Adrenal gland (tissue), 12 donors: ENCODE measurements around the gene CASQ1. TPM values are rescaled to one million over a fixed set of nuclear protein-coding genes. Genes with fewer than 3 reads are reported as not detected.

Experiments
- DNase-seq, 7 donors: peaks; one replicate each; pipeline ENCODE4 v3.0.0-alpha.2; 2019 to 2020
- H3K27ac ChIP-seq, 5 donors: fragments of 200-600 bp; sonication (generic) in 4 of 5; 1 replicate in 3 of 5; 2 replicates in 2 of 5; pipeline versions ENCODE4 v1.5.1 to v1.8.0; 2016 to 2020; ENCODE audit warnings: mild to moderate bottlenecking in 1 of 5
- H3K27me3 ChIP-seq: fragments of 200-600 bp; 2 replicates; pipeline ENCODE4 v1.8.0; 2021
- H3K36me3 ChIP-seq, 2 donors: fragments of 200-600 bp; replicated peaks in 1 of 2; 1 replicate in 1 of 2; 2 replicates in 1 of 2; pipeline versions ENCODE4 v1.5.1 to v1.8.0; 2018 to 2022
- H3K4me1 ChIP-seq, 2 donors: fragments of 200-600 bp; replicated peaks in 1 of 2; 1 replicate in 1 of 2; 2 replicates in 1 of 2; pipeline versions ENCODE4 v1.5.1 to v1.8.0; 2018 to 2021
- H3K4me3 ChIP-seq, 4 donors: fragments of 200-600 bp; sonication (generic) in 3 of 4; one replicate each; pipeline ENCODE4 v1.5.1; 2016 to 2018
- H3K9me3 ChIP-seq, 3 donors: fragments of 200-600 bp; sonication (generic) in 1 of 3; replicated peaks in 1 of 3; 1 replicate in 2 of 3; 2 replicates in 1 of 3; pipeline versions ENCODE4 v1.5.1 to v1.8.0; 2016 to 2021
- POLR2A ChIP-seq, 2 donors: fragments of 450-650 bp; IDR thresholded peaks; one replicate each; pipeline ENCODE4 v1.6.1; 2017; ENCODE audit warnings: antibody characterized with exemption in 2 of 2, mild to moderate bottlenecking in 2 of 2, moderate library complexity in 1 of 2
- WGBS, 4 donors: extraction: QIAGEN DNeasy Blood & Tissue Kit in 2 of 4; methylation state at CpG; one replicate each; pipeline versions ENCODE4 v1.1.5 to v1.1.7; 2013 to 2017; 5-methylcytosine and 5-hydroxymethylcytosine counted together
- intact Hi-C, 2 donors: fragments of 100-400 bp; cut with DNase I; formaldehyde crosslinking; loops; one replicate each; pipeline versions ENCODE4 v1.14.1 to v1.15.0; 2022 to 2023
- polyA plus RNA-seq, 3 donors: library from polyadenylated mRNA; stranded (reverse); fragments of 200-250 nt in 2 of 3; fragments of 350-450 nt in 1 of 3; fragmentation: Illumina TruSeq in 1 of 3; extraction: RNeasy Lipid Tissue Mini Kit (QIAGEN cat#74804) in 1 of 3; gene quantifications; one replicate each; pipeline ENCODE4 v1.2.3, GENCODE V29; 2013 to 2014
- total RNA-seq, 9 donors: library from RNA; depleted of rRNA in 4 of 9; stranded (reverse); fragments of >200 nt in 4 of 9; fragments of 120-200 nt in 1 of 9; fragmentation: NEBNext Ultra II Directional in 1 of 9; extraction: Animal tissue kit (Norgen Biotek cat#: 25700) in 1 of 9; gene quantifications; one replicate each; pipeline versions ENCODE4 v1.1.0 to v1.2.4, GENCODE V29; 2013 to 2023
- TF ChIP-seq, protein P1 (sequence below), 6 experiments: fragments of 450-650 bp in 4 of 6; fragments of 200-600 bp in 2 of 6; sonication (generic) in 1 of 6; IDR thresholded peaks; 1 replicate in 5 of 6; 2 replicates in 1 of 6; pipeline versions ENCODE4 v1.5.1 to v1.8.0; 2016 to 2021; ENCODE audit warnings: antibody characterized with exemption in 6 of 6, mild to moderate bottlenecking in 2 of 6, moderate library complexity in 1 of 6
- donor health status: healthy with polysubstance abuse.
- donor health status: Bipolar disorder and iron deficiency.
- donor health status: DM: yes; HTN: yes; CAD: no.
- donor health status: DM: no; HTN: no; CAD: no.
- donor health status: DM: no; HTN: no; CAD: no.
- donor health status: DM: yes; HTN: yes; CAD: no.

CASQ1 gene
- total and polyA plus RNA-seq, 12 donors, result 0.11 to 1.6 (median 0.17) TPM; not detected in 7

DNA sequence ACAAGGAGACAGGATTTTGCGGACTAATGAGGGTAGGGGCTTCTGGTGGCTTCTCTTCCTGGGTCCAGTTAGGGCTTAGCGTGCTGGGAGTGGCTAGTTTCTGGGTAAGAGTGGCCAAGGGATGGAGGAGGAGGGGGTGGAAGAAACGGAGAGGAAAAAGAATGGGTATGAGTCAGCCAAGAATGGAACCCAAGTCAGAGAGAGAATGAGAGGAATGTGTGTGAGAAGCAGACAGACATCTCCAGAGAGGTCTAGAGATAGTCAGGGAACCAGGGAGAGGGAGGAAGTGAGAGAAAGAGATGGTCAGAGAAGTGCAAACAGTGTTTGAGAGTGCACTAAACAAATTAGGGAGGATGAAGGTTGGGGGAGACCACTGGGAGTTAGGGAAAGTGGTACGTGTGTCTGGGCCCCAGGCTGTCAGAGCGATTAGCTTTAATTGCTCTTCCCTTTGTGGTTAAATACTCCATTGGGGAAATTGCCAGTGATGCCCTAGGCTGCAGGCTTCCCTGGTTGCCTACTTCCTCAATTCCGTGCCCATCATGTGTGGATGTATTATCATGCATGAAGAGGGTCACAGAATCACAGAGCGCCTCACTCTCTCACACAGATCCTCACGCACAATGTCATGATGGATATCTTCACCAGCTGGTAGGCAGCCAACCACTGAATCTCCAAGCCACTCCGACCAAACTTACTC, 16.2 kb downstream of the CASQ1 start:
- Histone ChIP-seq H3K27me3 (no peaks in the 10 kb centered on the region), H3K4me1 (peaks cover 19 to 56% of the 10 kb centered on the region in 2 donors), H3K9me3 (no peaks in the 10 kb centered on the region), H3K27ac (peak overlapping the region in 4 of 5 donors; percentile 73 to 96 (median 86)), H3K36me3 (peaks cover 0 to 8% of the 10 kb centered on the region in 2 donors), H3K4me3 (peak overlapping the region in 1 of 4 donors; percentile 85)
- 52 to 64% (median 59%) methylated on average over 9 of the region's 9 CpGs for WGBS, 4 donors
- peak in 3 of 7 donors; percentile 42 to 59 (median 50) for DNase-seq
- TF ChIP-seq, protein P1, sequence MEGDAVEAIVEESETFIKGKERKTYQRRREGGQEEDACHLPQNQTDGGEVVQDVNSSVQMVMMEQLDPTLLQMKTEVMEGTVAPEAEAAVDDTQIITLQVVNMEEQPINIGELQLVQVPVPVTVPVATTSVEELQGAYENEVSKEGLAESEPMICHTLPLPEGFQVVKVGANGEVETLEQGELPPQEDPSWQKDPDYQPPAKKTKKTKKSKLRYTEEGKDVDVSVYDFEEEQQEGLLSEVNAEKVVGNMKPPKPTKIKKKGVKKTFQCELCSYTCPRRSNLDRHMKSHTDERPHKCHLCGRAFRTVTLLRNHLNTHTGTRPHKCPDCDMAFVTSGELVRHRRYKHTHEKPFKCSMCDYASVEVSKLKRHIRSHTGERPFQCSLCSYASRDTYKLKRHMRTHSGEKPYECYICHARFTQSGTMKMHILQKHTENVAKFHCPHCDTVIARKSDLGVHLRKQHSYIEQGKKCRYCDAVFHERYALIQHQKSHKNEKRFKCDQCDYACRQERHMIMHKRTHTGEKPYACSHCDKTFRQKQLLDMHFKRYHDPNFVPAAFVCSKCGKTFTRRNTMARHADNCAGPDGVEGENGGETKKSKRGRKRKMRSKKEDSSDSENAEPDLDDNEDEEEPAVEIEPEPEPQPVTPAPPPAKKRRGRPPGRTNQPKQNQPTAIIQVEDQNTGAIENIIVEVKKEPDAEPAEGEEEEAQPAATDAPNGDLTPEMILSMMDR (IDR thresholded peaks at IDR 0.05), result no peak
- no peak for TF ChIP-seq POLR2A (IDR thresholded peaks at IDR 0.05)
- intact Hi-C loops, result loop anchor here in 1 of 2 donors (5.0 kb wide), 1 partner anchor 51 kb away; no protein-coding TSS in a partner anchor

DNA sequence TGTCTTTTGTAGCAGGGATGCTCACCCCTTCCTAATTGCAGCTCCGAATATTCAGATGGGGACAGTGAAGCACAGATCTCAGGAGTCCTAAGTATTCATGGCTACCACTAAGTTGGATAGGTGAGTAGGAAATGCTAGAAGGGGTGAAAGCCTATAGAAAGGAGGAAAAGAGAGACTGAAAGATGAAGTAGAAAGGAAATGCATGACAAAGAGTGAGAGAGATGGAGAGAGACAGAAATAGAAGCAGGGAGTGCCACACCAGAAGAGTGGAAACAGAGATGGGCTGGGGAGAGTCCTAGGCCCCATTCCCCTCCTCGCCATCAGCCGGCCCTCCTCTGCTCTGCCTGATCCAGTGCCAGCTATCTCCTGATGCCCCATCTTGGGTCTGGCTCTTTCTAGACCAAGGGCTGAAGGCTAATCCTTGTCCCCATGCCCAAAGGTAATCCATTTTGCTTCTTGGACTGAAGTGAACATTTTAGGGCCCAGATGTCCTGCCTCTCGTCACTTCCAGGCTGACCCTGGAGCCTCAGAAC, 16.8 kb downstream of the CASQ1 start:
- DNase-seq, result no peak
- H3K27ac ChIP-seq, result peak overlapping the region in 3 of 5 donors; percentile 16 to 96 (median 94)
- peaks cover 19 to 56% of the 10 kb centered on the region in 2 donors for H3K4me1 ChIP-seq
- no peak for TF ChIP-seq POLR2A (IDR thresholded peaks at IDR 0.05)
- TF ChIP-seq, protein P1 (IDR thresholded peaks at IDR 0.05), result no peak
- no peak overlapping the region for H3K4me3 ChIP-seq
- 86 to 95% (median 91%) methylated on average over 4 of the region's 4 CpGs for WGBS, 4 donors
- no peaks in the 10 kb centered on the region for H3K27me3 ChIP-seq
- no peaks in the 10 kb centered on the region for H3K9me3 ChIP-seq
- intact Hi-C loops, result loop anchor here in 1 of 2 donors (5.0 kb wide), 1 partner anchor 50 kb away; no protein-coding TSS in a partner anchor
- peaks cover 0 to 14% of the 10 kb centered on the region in 2 donors for H3K36me3 ChIP-seq

DNA sequence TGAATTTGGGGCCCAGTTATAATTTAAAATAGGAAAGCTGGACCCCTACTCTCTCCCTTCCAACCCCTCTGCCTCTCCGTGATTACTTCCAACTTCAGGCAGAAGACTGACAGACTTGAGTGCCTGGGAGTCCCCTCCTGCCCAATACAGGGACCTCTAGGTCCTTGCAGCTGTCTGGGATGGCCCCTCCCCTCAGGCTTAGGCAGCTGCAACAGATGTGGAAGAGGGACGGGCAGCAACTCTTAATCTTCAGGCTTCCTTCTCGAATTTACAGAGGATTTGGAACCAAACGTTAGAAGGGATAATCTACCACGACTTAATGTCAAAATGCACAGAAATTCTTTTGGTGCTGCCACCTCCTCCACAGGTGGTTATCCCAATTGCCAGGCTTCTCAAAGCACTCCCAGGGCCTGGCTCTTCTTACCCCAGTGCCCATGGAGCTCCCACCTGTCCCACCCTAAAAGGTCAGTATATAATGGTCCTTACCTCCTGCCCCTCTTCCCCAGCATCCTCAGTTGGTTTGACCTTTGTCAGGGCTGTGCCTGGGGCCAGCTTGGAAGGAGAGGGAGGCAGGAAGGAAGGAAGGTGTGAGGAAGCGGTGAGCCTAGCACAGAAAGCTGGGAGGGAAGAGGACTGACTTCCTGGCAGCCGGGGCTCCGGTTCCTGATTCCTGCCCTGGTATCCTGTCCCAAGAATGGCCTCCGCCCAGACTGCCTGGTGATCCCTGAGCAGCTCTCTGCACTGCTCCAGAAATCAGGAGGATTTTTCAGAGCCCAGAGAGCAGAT, 17.6 kb downstream of the CASQ1 start:
- Histone ChIP-seq H3K27ac (peak overlapping the region in 4 of 5 donors; percentile 16 to 94 (median 46)), H3K36me3 (peaks cover 0 to 22% of the 10 kb centered on the region in 2 donors)

More for the DNA sequence above, 17.6 kb downstream of the CASQ1 start:
- Histone ChIP-seq H3K4me3 (no peak overlapping the region), H3K9me3 (no peaks in the 10 kb centered on the region), H3K27me3 (no peaks in the 10 kb centered on the region), H3K4me1 (peaks cover 19 to 56% of the 10 kb centered on the region in 2 donors)
- intact Hi-C loops, result loop anchor here in 1 of 2 donors (5.0 kb wide), 1 partner anchor 49 kb away; no protein-coding TSS in a partner anchor
- 62 to 70% (median 66%) methylated on average over 9 of the region's 9 CpGs for WGBS, 4 donors
- peak in 1 of 7 donors; percentile 61 for DNase-seq
- TF ChIP-seq, protein P1 (IDR thresholded peaks at IDR 0.05), result no peak
- no peak for TF ChIP-seq POLR2A (IDR thresholded peaks at IDR 0.05)
